Measurements from ENCODE around the gene SHROOM3.
A peak's percentile ranks its signal among the peaks of the same experiment; 100 is the strongest.

Gene SHROOM3

GRCh38 chr4:76757418-76757939 is 322.4 kb downstream of the SHROOM3 start:
- no peaks in the 10 kb centered on the region for H3K27me3 ChIP-seq (ENCODE audit: low read length)
- no peak overlapping the region for H3K4me3 ChIP-seq (ENCODE audit: insufficient read depth, low read length, poor library complexity, severe bottlenecking)
- TF ChIP-seq EZH2phosphoT487 (conservative IDR thresholded peaks at IDR 0.05; ENCODE audit: low read length) = no peak
- TF ChIP-seq CTCF (IDR thresholded peaks at IDR 0.05; ENCODE audit: insufficient read depth, low read length, poor library complexity, severe bottlenecking) = no peak
- H3K4me2 ChIP-seq (ENCODE audit: low read depth, low read length, poor library complexity, severe bottlenecking) = no peak overlapping the region
- no peaks in the 10 kb centered on the region for H3K9me2 ChIP-seq (replicated peaks; ENCODE audit: insufficient read depth, low read length)
- no peaks in the 10 kb centered on the region for H3K79me2 ChIP-seq (ENCODE audit: insufficient read depth, low read length)
- H3K9ac ChIP-seq (ENCODE audit: low read length) = no peak overlapping the region
- no peak overlapping the region for H2AFZ ChIP-seq (ENCODE audit: low read depth, low read length, severe bottlenecking)
- no peaks in the 10 kb centered on the region for H4K20me1 ChIP-seq (ENCODE audit: low read depth, low read length)
- no peak overlapping the region for H3K27ac ChIP-seq (ENCODE audit: low read depth, low read length)
- no peaks in the 10 kb centered on the region for H3K36me3 ChIP-seq (ENCODE audit: low read length)
- no peaks in the 10 kb centered on the region for H3K9me3 ChIP-seq (ENCODE audit: insufficient read depth, low read length)
- no peaks in the 10 kb centered on the region for H3F3A ChIP-seq (ENCODE audit: insufficient read depth)

GRCh38 chr4:76758290-76758882 is 323.4 kb downstream of the SHROOM3 start:
- Histone ChIP-seq H3K27ac (ENCODE audit: low read depth, low read length) (no peak overlapping the region), H3K4me2 (ENCODE audit: low read depth, low read length, poor library complexity, severe bottlenecking) (no peak overlapping the region), H3F3A (ENCODE audit: insufficient read depth) (no peaks in the 10 kb centered on the region), H3K9me2 (replicated peaks; ENCODE audit: insufficient read depth, low read length) (no peaks in the 10 kb centered on the region), H3K4me3 (ENCODE audit: insufficient read depth, low read length, poor library complexity, severe bottlenecking) (no peak overlapping the region), H3K9ac (ENCODE audit: low read length) (no peak overlapping the region), H2AFZ (ENCODE audit: low read depth, low read length, severe bottlenecking) (no peak overlapping the region), H4K20me1 (ENCODE audit: low read depth, low read length) (no peaks in the 10 kb centered on the region), H3K79me2 (ENCODE audit: insufficient read depth, low read length) (no peaks in the 10 kb centered on the region), H3K9me3 (ENCODE audit: insufficient read depth, low read length) (no peaks in the 10 kb centered on the region), H3K27me3 (ENCODE audit: low read length) (no peaks in the 10 kb centered on the region), H3K36me3 (ENCODE audit: low read length) (no peaks in the 10 kb centered on the region)
- no peak for TF ChIP-seq EZH2phosphoT487 (conservative IDR thresholded peaks at IDR 0.05; ENCODE audit: low read length)
- TF ChIP-seq CTCF (IDR thresholded peaks at IDR 0.05; ENCODE audit: insufficient read depth, low read length, poor library complexity, severe bottlenecking) = peak; percentile 15

GRCh38 chr4:76758996-76759395 is 324.0 kb downstream of the SHROOM3 start:
- H2AFZ ChIP-seq (ENCODE audit: low read depth, low read length, severe bottlenecking) = no peak overlapping the region
- H3K27me3 ChIP-seq (ENCODE audit: low read length) = no peaks in the 10 kb centered on the region
- H3K79me2 ChIP-seq (ENCODE audit: insufficient read depth, low read length) = no peaks in the 10 kb centered on the region
- no peaks in the 10 kb centered on the region for H3K9me2 ChIP-seq (replicated peaks; ENCODE audit: insufficient read depth, low read length)
- H3K27ac ChIP-seq (ENCODE audit: low read depth, low read length) = no peak overlapping the region
- H3K4me2 ChIP-seq (ENCODE audit: low read depth, low read length, poor library complexity, severe bottlenecking) = no peak overlapping the region
- no peaks in the 10 kb centered on the region for H4K20me1 ChIP-seq (ENCODE audit: low read depth, low read length)
- no peak overlapping the region for H3K4me3 ChIP-seq (ENCODE audit: insufficient read depth, low read length, poor library complexity, severe bottlenecking)
- H3K9me3 ChIP-seq (ENCODE audit: insufficient read depth, low read length) = no peaks in the 10 kb centered on the region
- no peaks in the 10 kb centered on the region for H3F3A ChIP-seq (ENCODE audit: insufficient read depth)
- no peak for TF ChIP-seq EZH2phosphoT487 (conservative IDR thresholded peaks at IDR 0.05; ENCODE audit: low read length)
- no peak for TF ChIP-seq CTCF (IDR thresholded peaks at IDR 0.05; ENCODE audit: insufficient read depth, low read length, poor library complexity, severe bottlenecking)
- no peak overlapping the region for H3K9ac ChIP-seq (ENCODE audit: low read length)
- H3K36me3 ChIP-seq (ENCODE audit: low read length) = no peaks in the 10 kb centered on the region
